CD14-positive monocyte (primary cell): ENCODE data around the gene ZNF235. TPM values are rescaled to one million over a fixed set of nuclear protein-coding genes. Genes with fewer than 3 reads are reported as not detected.
A peak's percentile ranks its signal among the peaks of the same experiment; 100 is the strongest.

Experiments
- DNase-seq, 3 donors: peaks; one replicate each; pipeline ENCODE4 v3.0.0-alpha.2; 2011 to 2022
- H2AFZ ChIP-seq: 2 replicates; pipeline ENCODE4 v1.6.0; 2012; ENCODE audit warnings: mild to moderate bottlenecking, low read depth, low read length, inconsistent platforms; ENCODE audit not compliant: insufficient read depth, poor library complexity, severe bottlenecking
- H3K27ac ChIP-seq, 2 donors: 1 replicate in 1 of 2; 2 replicates in 1 of 2; pipeline ENCODE4 v1.5.1; 2012 to 2013; ENCODE audit warnings: low read length in 2 of 2, control low read depth in 1 of 2, inconsistent platforms in 1 of 2, low read depth in 1 of 2, mild to moderate bottlenecking in 1 of 2
- H3K27me3 ChIP-seq, 2 donors: one replicate each; pipeline versions ENCODE4 v1.6.0 to v1.6.1; 2011 to 2013; ENCODE audit warnings: low read length in 2 of 2; ENCODE audit not compliant: control insufficient read depth in 2 of 2, insufficient read depth in 2 of 2
- H3K36me3 ChIP-seq, 2 donors: replicated peaks in 1 of 2; 1 replicate in 1 of 2; 2 replicates in 1 of 2; pipeline versions ENCODE4 v1.5.1 to v1.6.1; 2012 to 2013; ENCODE audit warnings: low read length in 2 of 2, control low read depth in 1 of 2, inconsistent platforms in 1 of 2, mild to moderate bottlenecking in 1 of 2; ENCODE audit not compliant: insufficient read depth in 2 of 2, control insufficient read depth in 1 of 2
- H3K4me1 ChIP-seq, 2 donors: 1 replicate in 1 of 2; 2 replicates in 1 of 2; pipeline versions ENCODE4 v1.5.1 to v1.6.1; 2012 to 2013; ENCODE audit warnings: low read length in 2 of 2, control low read depth in 1 of 2, inconsistent platforms in 1 of 2, mild to moderate bottlenecking in 1 of 2, moderate library complexity in 1 of 2; ENCODE audit not compliant: insufficient read depth in 2 of 2, control insufficient read depth in 1 of 2
- H3K4me2 ChIP-seq: replicated peaks from 2 replicates; pipeline ENCODE3; 2012; ENCODE audit warnings: low read length, moderate library complexity, mild to moderate bottlenecking; ENCODE audit not compliant: poor library complexity, severe bottlenecking; ENCODE audit errors: extremely low read depth
- H3K4me3 ChIP-seq, 3 experiments: fragments of 200-600 bp in 1 of 3; sonication (generic) in 1 of 3; replicated peaks in 1 of 3; 1 replicate in 2 of 3; 2 replicates in 1 of 3; pipeline ENCODE4 v1.5.1; 2011 to 2013; ENCODE audit warnings: low read length in 3 of 3, mild to moderate bottlenecking in 3 of 3, control low read depth in 2 of 3, low read depth in 2 of 3, inconsistent platforms in 1 of 3, moderate library complexity in 1 of 3
- H3K79me2 ChIP-seq: 2 replicates; pipeline ENCODE4 v1.6.0; 2012; ENCODE audit warnings: mild to moderate bottlenecking, control low read depth, inconsistent platforms, low read length, moderate library complexity; ENCODE audit not compliant: insufficient read depth
- H3K9ac ChIP-seq: 2 replicates; pipeline ENCODE4 v1.6.0; 2017; ENCODE audit warnings: low read length, mild to moderate bottlenecking; ENCODE audit not compliant: insufficient read depth, poor library complexity, severe bottlenecking
- H3K9me3 ChIP-seq, 2 donors: replicated peaks in 1 of 2; 1 replicate in 1 of 2; 2 replicates in 1 of 2; pipeline versions ENCODE4 v1.5.1 to v1.6.1; 2012 to 2013; ENCODE audit warnings: low read length in 2 of 2, control low read depth in 1 of 2; ENCODE audit not compliant: control insufficient read depth in 1 of 2, insufficient read depth in 1 of 2
- H4K20me1 ChIP-seq: 2 replicates; pipeline ENCODE4 v1.6.0; 2012; ENCODE audit warnings: mild to moderate bottlenecking, low read length, control low read depth, moderate library complexity; ENCODE audit not compliant: insufficient read depth
- H3K27ac Mint-ChIP-seq, 7 donors: one replicate each; pipeline ENCODE4 v1.8.0; 2020; ENCODE audit warnings: mild to moderate bottlenecking in 7 of 7, mixed read lengths in 7 of 7, moderate library complexity in 6 of 7, inconsistent platforms in 2 of 7
- H3K27me3 Mint-ChIP-seq, 3 donors: one replicate each; pipeline ENCODE4 v1.8.0; 2021 to 2022; ENCODE audit warnings: low read depth in 3 of 3, mild to moderate bottlenecking in 3 of 3, mixed read lengths in 3 of 3, moderate library complexity in 3 of 3, inconsistent platforms in 1 of 3
- H3K36me3 Mint-ChIP-seq, 2 donors: one replicate each; pipeline ENCODE4 v1.8.0; 2020; ENCODE audit warnings: mixed read lengths in 2 of 2, inconsistent platforms in 1 of 2, mild to moderate bottlenecking in 1 of 2
- H3K4me1 Mint-ChIP-seq: one replicate; pipeline ENCODE4 v1.8.0; 2020; ENCODE audit warnings: mild to moderate bottlenecking, mixed read lengths
- H3K4me3 Mint-ChIP-seq, 2 donors: one replicate each; pipeline ENCODE4 v1.8.0; 2020; ENCODE audit warnings: mild to moderate bottlenecking in 2 of 2, mixed read lengths in 2 of 2, moderate library complexity in 1 of 2
- H3K9me3 Mint-ChIP-seq, 7 donors: one replicate each; pipeline ENCODE4 v1.8.0; 2020 to 2022; ENCODE audit warnings: mixed read lengths in 7 of 7, mild to moderate bottlenecking in 6 of 7, moderate library complexity in 6 of 7, inconsistent platforms in 2 of 7
- CTCF ChIP-seq: fragments of 200-600 bp; IDR thresholded peaks from one replicate; pipeline ENCODE4 v1.8.0; 2022; ENCODE audit warnings: antibody characterized with exemption, mild to moderate bottlenecking
- WGBS: methylation state at CpG from one replicate; pipeline ENCODE4 v1.1.5; 2013; ENCODE audit warnings: missing lambda C conversion rate; ENCODE audit not compliant: insufficient coverage; 5-methylcytosine and 5-hydroxymethylcytosine counted together
- intact Hi-C, 2 donors: fragments of 100-400 bp; cut with micrococcal nuclease; formaldehyde crosslinking; loops; one replicate each; pipeline versions ENCODE4 v1.15.0 to v1.15.1; 2023
- polyA plus RNA-seq, 3 donors: library from polyadenylated mRNA; depleted of rRNA in 1 of 3; unstranded in 2 of 3; stranded (reverse) in 1 of 3; fragments of 300-500 nt in 2 of 3; fragments of >200 nt in 1 of 3; fragmentation: Illumina TruSeq in 2 of 3; gene quantifications; 1 replicate in 2 of 3; 2 replicates in 1 of 3; pipeline ENCODE4 v1.2.3, GENCODE V29; 2012 to 2021

ZNF235 gene
- polyA plus RNA-seq, 3 donors = 0.64 to 3.0 (median 0.92) TPM

GRCh38 chr19:44306283-44306682 lies 1.5 kb upstream of the ZNF235 start:
- Histone ChIP-seq H3K4me2 (no peak overlapping the region), H3K9me3 (peaks cover 15 to 53% of the 10 kb centered on the region in 2 donors), H3K4me3 (no peak overlapping the region), H3K36me3 (peaks cover 0 to 12% of the 10 kb centered on the region in 2 donors), H3K27ac (no peak overlapping the region), H3K79me2 (peaks cover 3% of the 10 kb centered on the region), H3K4me1 (peaks cover 12 to 19% of the 10 kb centered on the region in 2 donors), H3K9ac (no peak overlapping the region), H2AFZ (no peak overlapping the region), H3K27me3 (no peaks in the 10 kb centered on the region), H4K20me1 (no peaks in the 10 kb centered on the region)
- no peak for DNase-seq
- Mint-ChIP-seq H3K36me3 (peaks cover 5 to 10% of the 10 kb centered on the region in 2 donors), H3K4me3 (peak overlapping the region in 1 of 2 donors; percentile 30), H3K27ac (no peak overlapping the region), H3K27me3 (peaks cover 1 to 3% (median 2%) of the 10 kb centered on the region in 3 donors), H3K4me1 (peaks cover 16% of the 10 kb centered on the region), H3K9me3 (peaks cover 16 to 50% (median 43%) of the 10 kb centered on the region in 7 donors)
- WGBS = 97% methylated on average over 13 of the region's 15 CpGs
- intact Hi-C loops = no loop called here
- no peak for TF ChIP-seq CTCF

GRCh38 chr19:44305457-44305856 lies 632 bp upstream of the ZNF235 start:
- 77% methylated on average over 4 of the region's 4 CpGs for WGBS

More at GRCh38 chr19:44305457-44305856, 632 bp upstream of the ZNF235 start:
- no peak overlapping the region for H3K27ac ChIP-seq
- peaks cover 0 to 17% of the 10 kb centered on the region in 2 donors for H3K36me3 ChIP-seq
- peak overlapping the region; percentile 70 to 98 (median 93) for H3K4me3 ChIP-seq
- H3K9me3 Mint-ChIP-seq = peaks cover 16 to 46% (median 42%) of the 10 kb centered on the region in 7 donors
- H3K4me3 Mint-ChIP-seq = peak overlapping the region; percentile 92 to 96
- peak overlapping the region; percentile 99 for H2AFZ ChIP-seq
- no peak overlapping the region for H3K9ac ChIP-seq
- intact Hi-C loops = no loop called here
- TF ChIP-seq CTCF = no peak
- H3K4me2 ChIP-seq = peak overlapping the region; percentile 92
- peaks cover 1 to 3% (median 2%) of the 10 kb centered on the region in 3 donors for H3K27me3 Mint-ChIP-seq
- peaks cover 14 to 46% of the 10 kb centered on the region in 2 donors for H3K9me3 ChIP-seq
- H3K36me3 Mint-ChIP-seq = peaks cover 11 to 18% of the 10 kb centered on the region in 2 donors
- no peak for DNase-seq
- H3K27me3 ChIP-seq = no peaks in the 10 kb centered on the region
- peaks cover 12 to 19% of the 10 kb centered on the region in 2 donors for H3K4me1 ChIP-seq
- no peaks in the 10 kb centered on the region for H4K20me1 ChIP-seq
- H3K79me2 ChIP-seq = peaks cover 3% of the 10 kb centered on the region
- H3K27ac Mint-ChIP-seq = no peak overlapping the region
- H3K4me1 Mint-ChIP-seq = peaks cover 16% of the 10 kb centered on the region
